ENCODE data around the gene CTAGE1.
"Not testable (repeated sequence)": the region's sequence is repeated elsewhere in the genome, so short reads cannot be mapped to it uniquely, and the experiment has no call there.

The CTAGE1 gene

DNA sequence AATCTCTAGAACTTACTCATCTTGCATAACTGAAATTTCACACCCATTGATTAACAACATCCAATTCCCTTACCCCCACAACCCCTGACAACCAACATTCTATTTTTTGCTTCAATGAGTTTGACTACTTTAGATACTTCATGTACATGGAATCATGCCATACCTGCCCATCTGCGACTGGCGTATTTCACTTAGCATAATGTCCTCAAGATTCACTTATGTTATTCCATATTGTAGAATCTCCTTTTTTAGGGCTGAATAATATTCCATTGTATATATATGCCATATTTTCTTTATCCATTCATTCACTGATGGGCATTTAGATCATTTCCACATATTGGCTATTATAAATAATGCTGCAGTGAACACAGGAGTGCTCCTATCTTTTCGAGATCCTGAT is 13.8 kb downstream of the CTAGE1 start:
- DNase-seq (ENCODE audit: low read depth, low spot score), result no peak
- H3K4me3 ChIP-seq (ENCODE audit: low read length), result no peak overlapping the region

GRCh38 chr18:22399949-22400348 is 17.8 kb downstream of the CTAGE1 start:
- DNase-seq (ENCODE audit: low read depth, low spot score), result no peak
- H3K4me3 ChIP-seq (ENCODE audit: low read length), result no peak overlapping the region

GRCh38 chr18:22398464-22398863 is 19.3 kb downstream of the CTAGE1 start:
- no peak for DNase-seq (ENCODE audit: low read depth, low spot score)
- H3K4me3 ChIP-seq (ENCODE audit: low read length), result no peak overlapping the region

GRCh38 chr18:22394428-22394827 is 23.3 kb downstream of the CTAGE1 start:
- no peak overlapping the region for H3K4me3 ChIP-seq (ENCODE audit: low read length)
- no peak for DNase-seq (ENCODE audit: low read depth, low spot score)

- DNase-seq (ENCODE audit: low read depth, low spot score); H3K4me3 ChIP-seq (ENCODE audit: low read length): not testable (repeated sequence)
These were observed 24.6 kb downstream of the CTAGE1 start for GRCh38 chr18:22393164-22393563.

DNA sequence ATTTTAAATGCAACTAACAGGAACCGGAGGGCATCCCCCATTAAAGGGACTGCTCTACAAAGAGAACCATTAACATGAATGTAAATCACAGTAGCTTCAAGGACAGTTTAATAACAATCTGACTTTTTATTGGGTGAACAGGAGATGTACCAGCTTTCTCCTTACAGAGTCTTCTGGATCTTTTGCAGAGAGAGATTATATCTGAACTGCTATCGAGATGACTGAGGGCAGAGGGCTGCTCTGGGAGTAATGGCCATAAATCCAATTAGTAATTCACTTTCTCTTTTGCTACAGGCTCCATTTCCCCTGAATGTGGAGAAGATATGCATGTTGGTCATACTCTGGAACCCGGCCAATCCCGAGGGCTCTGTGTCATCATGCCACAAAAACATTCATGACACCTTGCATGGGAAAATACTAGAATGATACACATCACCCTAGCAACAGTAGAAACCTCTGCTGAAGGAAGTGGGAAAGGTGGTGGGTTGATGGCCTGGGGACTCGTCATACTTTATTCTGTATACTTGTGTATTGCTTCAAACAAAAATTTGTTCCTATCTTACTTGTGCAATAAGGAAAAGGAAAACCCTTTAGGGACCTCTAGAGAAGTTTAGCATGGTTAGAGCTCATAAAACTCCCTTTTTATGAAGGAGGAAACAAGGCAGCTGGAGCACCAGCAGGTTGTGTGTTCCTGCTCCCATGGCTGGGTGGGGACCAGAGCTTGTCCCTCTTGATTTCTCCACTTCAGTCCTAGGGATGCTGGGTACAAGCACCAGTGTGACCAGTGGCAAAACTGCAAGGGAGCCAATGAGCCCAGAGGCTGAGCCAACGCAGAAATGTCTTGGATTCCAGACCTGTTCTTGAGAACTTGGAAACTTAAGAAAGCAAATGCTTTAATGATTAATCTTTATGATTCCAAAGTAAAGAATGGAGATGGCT is 26.0 kb downstream of the CTAGE1 start:
- H3K4me3 ChIP-seq (ENCODE audit: low read length), result no peak overlapping the region
- DNase-seq (ENCODE audit: low read depth, low spot score), result peak; percentile 4

DNA sequence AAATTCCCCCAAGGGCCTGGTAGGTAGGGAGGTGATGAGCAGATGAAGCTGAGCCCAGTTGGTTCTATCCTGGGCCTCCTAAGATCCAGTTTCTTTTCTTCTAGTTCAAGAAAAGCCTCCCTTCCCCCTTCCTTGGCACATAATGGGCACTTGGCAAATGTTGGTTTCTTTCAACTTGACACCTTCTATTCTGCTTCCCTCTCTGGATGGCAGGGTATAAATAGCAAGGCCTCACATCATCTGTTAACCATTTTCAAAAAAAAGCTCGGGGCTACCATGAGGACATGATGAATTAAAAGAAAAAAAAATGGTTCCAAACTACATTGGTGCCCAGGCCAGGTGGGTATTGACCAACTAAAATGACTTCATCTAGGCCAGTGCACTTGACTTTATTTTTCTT is 29.9 kb downstream of the CTAGE1 start:
- no peak for DNase-seq (ENCODE audit: low read depth, low spot score)
- H3K4me3 ChIP-seq (ENCODE audit: low read length), result no peak overlapping the region

- H3K4me3 ChIP-seq (ENCODE audit: low read length), result no peak overlapping the region
- DNase-seq (ENCODE audit: low read depth, low spot score), result no peak
These were observed 30.4 kb downstream of the CTAGE1 start for GRCh38 chr18:22387364-22387763.

- H3K4me3 ChIP-seq (ENCODE audit: low read length), result no peak overlapping the region
- no peak for DNase-seq (ENCODE audit: low read depth, low spot score)
These were observed 32.0 kb downstream of the CTAGE1 start for GRCh38 chr18:22385718-22386117.

DNA sequence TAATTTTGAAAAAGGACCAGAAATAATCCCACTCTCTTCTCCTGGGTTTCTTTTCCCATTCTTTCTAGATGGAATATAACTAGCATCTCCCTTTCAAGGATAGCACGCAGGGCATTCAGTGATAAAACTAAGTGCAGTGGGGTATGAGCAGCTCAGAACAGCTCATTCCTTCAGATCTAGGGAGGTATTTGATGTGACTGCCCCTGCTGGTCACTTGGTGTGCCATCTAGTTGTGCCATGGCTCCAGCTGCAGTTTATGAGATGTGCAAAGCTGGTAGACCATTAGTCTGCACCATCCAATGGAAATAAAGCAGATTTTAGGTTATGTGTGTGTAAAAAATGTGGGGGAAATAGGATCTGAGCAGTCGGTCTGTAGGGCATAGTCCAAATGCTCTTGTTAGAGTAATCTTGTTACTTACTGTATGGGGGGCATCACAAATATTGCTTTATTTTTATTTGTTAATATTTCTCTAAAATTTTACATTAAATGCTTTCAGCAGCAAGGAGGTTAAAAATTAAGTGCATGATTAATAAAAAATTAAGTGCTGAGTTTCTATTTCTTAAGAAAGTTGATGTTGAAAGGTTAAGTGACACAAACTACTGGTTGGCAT is 38.9 kb downstream of the CTAGE1 start:
- no peak overlapping the region for H3K4me3 ChIP-seq (ENCODE audit: low read length)
- DNase-seq (ENCODE audit: low read depth, low spot score), result peak; percentile 16

- H3K4me3 ChIP-seq (ENCODE audit: low read length), result no peak overlapping the region
- DNase-seq (ENCODE audit: low read depth, low spot score), result no peak
These were observed 39.9 kb downstream of the CTAGE1 start for GRCh38 chr18:22377769-22378168.

DNA sequence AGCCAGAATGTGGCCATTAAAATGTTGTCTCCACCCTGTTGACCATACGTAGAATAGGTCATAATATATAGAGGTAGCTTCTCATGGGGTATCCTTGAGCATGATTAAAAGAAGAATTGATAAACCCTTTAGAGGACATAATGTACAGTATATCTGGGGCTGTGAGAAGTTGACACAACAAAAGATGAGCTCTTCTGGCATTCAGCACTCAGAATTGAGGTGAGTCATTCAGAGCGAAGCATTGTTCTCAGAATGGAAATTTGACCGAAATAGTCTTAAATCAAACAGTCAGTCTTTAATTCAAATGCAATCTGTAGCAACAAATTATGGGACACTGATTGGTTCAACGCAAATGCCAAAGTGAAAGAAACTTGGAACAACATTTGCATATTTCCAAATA is 47.3 kb downstream of the CTAGE1 start:
- H3K4me3 ChIP-seq (ENCODE audit: low read length), result no peak overlapping the region
- DNase-seq (ENCODE audit: low read depth, low spot score), result no peak

DNA sequence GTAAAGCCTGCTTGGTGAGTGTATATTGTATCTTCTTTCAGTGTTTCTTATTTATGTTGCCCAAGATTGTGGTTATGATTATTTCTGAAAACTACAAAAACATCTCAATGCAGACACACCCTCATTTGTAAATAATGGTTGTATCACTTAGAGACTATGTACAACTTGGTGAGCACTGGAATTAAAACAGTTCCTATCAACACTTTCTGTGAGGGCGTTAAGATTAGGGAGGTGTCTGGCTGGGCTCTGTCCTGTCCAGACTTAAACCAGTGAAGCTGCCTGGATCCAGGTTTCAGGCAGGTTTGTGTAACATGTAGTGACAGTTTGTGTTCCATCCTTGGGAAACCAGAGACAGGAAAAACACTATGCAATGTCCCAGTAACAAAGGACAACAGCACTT is 49.7 kb downstream of the CTAGE1 start:
- no peak for DNase-seq (ENCODE audit: low read depth, low spot score)
- no peak overlapping the region for H3K4me3 ChIP-seq (ENCODE audit: low read length)

- H3K4me3 ChIP-seq (ENCODE audit: low read length), result no peak overlapping the region
- DNase-seq (ENCODE audit: low read depth, low spot score), result no peak
These were observed 50.4 kb downstream of the CTAGE1 start for GRCh38 chr18:22367303-22367702.

DNA sequence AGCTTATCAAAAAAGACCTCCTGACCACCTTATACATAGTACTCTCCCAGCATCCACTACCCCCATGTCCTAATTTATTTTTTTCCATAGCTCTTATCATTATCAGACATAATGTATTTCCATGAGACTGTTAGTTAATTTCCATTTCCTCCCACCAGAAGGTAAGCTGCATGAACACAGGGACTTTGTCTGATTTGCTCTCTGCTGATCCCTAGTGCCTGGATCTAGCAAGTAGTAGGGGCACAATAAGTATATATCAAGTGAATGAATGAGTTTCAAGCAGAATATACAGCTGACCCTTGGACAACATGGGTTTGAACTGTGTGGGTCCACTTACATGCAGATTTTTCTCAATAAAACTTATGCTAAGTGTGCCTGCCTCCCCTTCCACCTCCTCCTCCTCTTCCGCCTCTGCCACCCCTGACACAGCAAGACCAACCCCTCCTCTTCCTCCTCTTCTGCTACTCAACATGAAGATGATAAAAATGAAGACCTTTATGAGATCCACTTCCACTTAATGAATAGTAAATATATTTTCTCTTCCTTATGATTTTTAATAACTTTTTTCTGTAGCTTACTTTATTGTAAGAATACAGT is 53.8 kb downstream of the CTAGE1 start:
- no peak overlapping the region for H3K4me3 ChIP-seq (ENCODE audit: low read length)
- no peak for DNase-seq (ENCODE audit: low read depth, low spot score)

Data from Jurkat, Clone E6-1 (cell line).